H9 (cell line): ENCODE measurements around the gene PRADC1. TPM values are rescaled to one million over a fixed set of nuclear protein-coding genes. Genes with fewer than 3 reads are reported as not detected.

Source experiments
- DNase-seq: peaks from one replicate; pipeline ENCODE4 v3.0.0-alpha.2; 2017
- H2AFZ ChIP-seq: one replicate; pipeline ENCODE4 v1.6.1; 2013; ENCODE audit warnings: mild to moderate bottlenecking, low read length, control low read depth, moderate library complexity
- H2AK5ac ChIP-seq: 2 replicates; pipeline ENCODE4 v1.6.1; 2013; ENCODE audit warnings: low read length, control low read depth, mixed read lengths; ENCODE audit not compliant: insufficient read length
- H2BK120ac ChIP-seq: one replicate; pipeline ENCODE4 v1.6.1; 2013; ENCODE audit warnings: low read depth, mild to moderate bottlenecking, low read length, control low read depth, inconsistent platforms; ENCODE audit not compliant: poor library complexity, severe bottlenecking
- H2BK12ac ChIP-seq: 2 replicates; pipeline ENCODE4 v1.6.1; 2013; ENCODE audit warnings: low read length, control low read depth, mixed read lengths, low read depth; ENCODE audit not compliant: insufficient read length
- H2BK15ac ChIP-seq: 2 replicates; pipeline ENCODE4 v1.6.1; 2013; ENCODE audit warnings: low read depth, low read length, control low read depth
- H2BK20ac ChIP-seq: one replicate; pipeline ENCODE4 v1.6.1; 2013; ENCODE audit warnings: low read depth, mild to moderate bottlenecking, low read length, control low read depth, inconsistent platforms; ENCODE audit not compliant: poor library complexity, severe bottlenecking
- H2BK5ac ChIP-seq: 2 replicates; pipeline ENCODE4 v1.6.1; 2013; ENCODE audit warnings: low read length, control low read depth, mixed read lengths; ENCODE audit not compliant: insufficient read length
- H3K14ac ChIP-seq: 2 replicates; pipeline ENCODE4 v1.6.1; 2013; ENCODE audit warnings: low read length, control low read depth; ENCODE audit not compliant: insufficient read depth
- H3K18ac ChIP-seq: 2 replicates; pipeline ENCODE4 v1.6.1; 2013; ENCODE audit warnings: low read depth, mild to moderate bottlenecking, mixed read lengths, low read length, control low read depth; ENCODE audit not compliant: insufficient read length
- H3K23ac ChIP-seq: 2 replicates; pipeline ENCODE4 v1.6.1; 2013; ENCODE audit warnings: low read length, control low read depth, mixed read lengths, low read depth; ENCODE audit not compliant: insufficient read length
- H3K23me2 ChIP-seq: 2 replicates; pipeline ENCODE4 v1.6.1; 2013; ENCODE audit warnings: low read depth, mild to moderate bottlenecking, mixed read lengths, low read length, control low read depth; ENCODE audit not compliant: insufficient read length, poor library complexity, severe bottlenecking
- H3K27ac ChIP-seq: 2 replicates; pipeline ENCODE4 v1.5.1; 2013; ENCODE audit warnings: low read length, control low read depth, mixed read lengths, low read depth; ENCODE audit not compliant: insufficient read length
- H3K27me3 ChIP-seq: 2 replicates; pipeline ENCODE4 v1.6.1; 2013; ENCODE audit warnings: low read length, control low read depth, inconsistent platforms; ENCODE audit not compliant: insufficient read depth
- H3K4ac ChIP-seq: 2 replicates; pipeline ENCODE4 v1.6.1; 2013; ENCODE audit warnings: low read depth, mild to moderate bottlenecking, control low read depth, inconsistent platforms, low read length, moderate library complexity
- H3K4me1 ChIP-seq: 2 replicates; pipeline ENCODE4 v1.6.1; 2013; ENCODE audit warnings: low read length, control low read depth, inconsistent platforms; ENCODE audit not compliant: insufficient read depth
- H3K4me2 ChIP-seq: 2 replicates; pipeline ENCODE4 v1.6.1; 2013; ENCODE audit warnings: low read length, control low read depth, mixed read lengths; ENCODE audit not compliant: insufficient read length, insufficient read depth
- H3K56ac ChIP-seq: 2 replicates; pipeline ENCODE4 v1.6.1; 2013; ENCODE audit warnings: low read depth, mild to moderate bottlenecking, mixed read lengths, low read length, control low read depth; ENCODE audit not compliant: insufficient read length
- H3K79me1 ChIP-seq: 2 replicates; pipeline ENCODE4 v1.6.1; 2013; ENCODE audit warnings: low read depth, mild to moderate bottlenecking, moderate library complexity, low read length, control low read depth, inconsistent platforms; ENCODE audit not compliant: insufficient read depth, poor library complexity, severe bottlenecking
- H3K79me2 ChIP-seq: 2 replicates; pipeline ENCODE4 v1.6.1; 2013; ENCODE audit warnings: low read length, control low read depth, inconsistent platforms; ENCODE audit not compliant: insufficient read depth
- H3K9ac ChIP-seq: 2 replicates; pipeline ENCODE4 v1.6.1; 2013; ENCODE audit warnings: low read length, control low read depth, mixed read lengths; ENCODE audit not compliant: insufficient read length; ENCODE audit errors: extremely low read depth
- H3K9me3 ChIP-seq: one replicate; pipeline ENCODE4 v1.6.1; 2013; ENCODE audit warnings: low read depth, low read length, inconsistent platforms; ENCODE audit not compliant: control insufficient read depth
- H3T11ph ChIP-seq: one replicate; pipeline ENCODE4 v1.6.1; 2013; ENCODE audit warnings: mild to moderate bottlenecking, low read length, control low read depth, inconsistent platforms
- H4K20me1 ChIP-seq: one replicate; pipeline ENCODE4 v1.6.1; 2013; ENCODE audit not compliant: control insufficient read depth, insufficient read length, insufficient read depth
- H4K5ac ChIP-seq: 2 replicates; pipeline ENCODE4 v1.6.1; 2013; ENCODE audit warnings: low read depth, mild to moderate bottlenecking, mixed read lengths, low read length, control low read depth; ENCODE audit not compliant: insufficient read length
- H4K8ac ChIP-seq: replicated peaks from 2 replicates; pipeline ENCODE4 v1.6.1; 2013; ENCODE audit warnings: low read length, control low read depth, mixed read lengths, low read depth; ENCODE audit not compliant: insufficient read length
- H4K91ac ChIP-seq: 2 replicates; pipeline ENCODE4 v1.6.1; 2013; ENCODE audit warnings: low read depth, mild to moderate bottlenecking, moderate library complexity, mixed read lengths, low read length, control low read depth; ENCODE audit not compliant: insufficient read length
- H3K27ac Mint-ChIP-seq, 3 experiments: 2 replicates in 2 of 3; 3 replicates in 1 of 3; pipeline ENCODE4 v1.8.0; 2020 to 2021; ENCODE audit warnings: mixed read lengths in 3 of 3, mild to moderate bottlenecking in 1 of 3, moderate library complexity in 1 of 3
- H3K27me3 Mint-ChIP-seq: 2 replicates; pipeline ENCODE4 v1.8.0; 2021; ENCODE audit warnings: low read depth, mild to moderate bottlenecking, moderate library complexity, mixed read lengths
- H3K36me3 Mint-ChIP-seq, 3 experiments: 2 replicates in 2 of 3; 3 replicates in 1 of 3; pipeline ENCODE4 v1.8.0; 2020 to 2021; ENCODE audit warnings: low read depth in 3 of 3, mixed read lengths in 3 of 3; ENCODE audit not compliant: insufficient read depth in 1 of 3
- H3K4me1 Mint-ChIP-seq, 2 experiments: 2 replicates each; pipeline ENCODE4 v1.8.0; 2020; ENCODE audit warnings: mixed read lengths in 2 of 2
- H3K4me3 Mint-ChIP-seq, 2 experiments: 2 replicates in 1 of 2; 3 replicates in 1 of 2; pipeline ENCODE4 v1.8.0; 2020 to 2021; ENCODE audit warnings: mild to moderate bottlenecking in 2 of 2, mixed read lengths in 2 of 2, moderate library complexity in 1 of 2
- H3K9me3 Mint-ChIP-seq, 2 experiments: 2 replicates in 1 of 2; 3 replicates in 1 of 2; pipeline ENCODE4 v1.8.0; 2020; ENCODE audit warnings: mild to moderate bottlenecking in 2 of 2, mixed read lengths in 2 of 2, moderate library complexity in 1 of 2
- WGBS: extraction: QIAGEN DNeasy Blood & Tissue Kit; methylation state at CpG from one replicate; pipeline ENCODE4 v1.1.7; 2013; ENCODE audit warnings: missing lambda C conversion rate, low lambda C conversion rate, mixed read lengths; ENCODE audit not compliant: insufficient read length; ENCODE audit errors: extremely low coverage; 5-methylcytosine and 5-hydroxymethylcytosine counted together
- total RNA-seq: library from RNA; stranded (reverse); gene quantifications from 2 replicates; pipeline ENCODE4 v1.2.1, GENCODE V29; 2021
- TF ChIP-seq, protein P1 (sequence below): fragments of 200-600 bp; sonication (generic); conservative IDR thresholded peaks from 3 replicates; pipeline ENCODE4 v1.8.0; 2021; ENCODE audit warnings: antibody characterized with exemption, mild to moderate bottlenecking

The PRADC1 gene
- total RNA-seq, 1 experiment from 2014 or later: 9.6 TPM

DNA sequence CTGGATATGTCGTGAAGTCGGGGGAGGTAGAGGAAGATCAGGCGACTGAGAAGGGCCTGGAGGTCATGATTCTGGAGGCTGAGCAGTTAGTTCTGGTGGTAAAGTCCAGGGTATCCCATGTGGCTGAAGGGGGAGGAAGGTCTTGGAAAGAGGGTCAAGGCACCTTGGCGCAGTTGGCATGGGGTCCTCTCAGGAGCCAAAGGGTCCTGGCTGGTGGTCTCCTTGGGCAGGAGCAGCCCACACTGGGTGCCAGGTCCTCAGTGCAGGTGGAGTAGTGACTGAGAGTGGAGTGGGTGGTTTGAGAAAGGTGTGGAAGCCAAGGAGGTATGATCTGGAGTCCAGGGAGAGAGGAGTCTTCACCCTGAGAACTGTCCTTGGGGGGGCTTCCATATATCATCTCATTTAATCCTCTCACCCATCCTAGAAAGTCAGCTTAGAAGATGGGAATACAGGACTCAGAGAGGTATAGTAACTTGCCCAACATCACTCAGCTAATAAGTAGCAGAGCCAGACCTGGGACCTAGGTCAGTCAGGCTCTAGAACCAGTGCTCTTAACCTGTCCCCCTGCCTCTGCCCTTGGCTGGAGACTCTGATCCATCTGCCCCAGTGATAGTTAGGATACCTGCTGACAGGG is 26.8 kb upstream of the PRADC1 start:
- Histone ChIP-seq H3K27me3 (no peaks in the 10 kb centered on the region), H3K4me2 (no peak overlapping the region), H3K23me2 (no peaks in the 10 kb centered on the region), H4K20me1 (no peaks in the 10 kb centered on the region), H3K23ac (no peak overlapping the region), H3K79me1 (no peaks in the 10 kb centered on the region), H3K27ac (no peak overlapping the region), H2AK5ac (no peak overlapping the region), H3K14ac (no peak overlapping the region), H3K18ac (no peak overlapping the region), H2BK15ac (no peak overlapping the region), H2AFZ (no peak overlapping the region), H4K8ac (no peak overlapping the region), H3K56ac (no peak overlapping the region), H3K4ac (no peak overlapping the region), H3K79me2 (no peaks in the 10 kb centered on the region), H2BK12ac (no peak overlapping the region), H2BK120ac (no peak overlapping the region), H3T11ph (no peak overlapping the region), H3K9me3 (no peaks in the 10 kb centered on the region), H3K4me1 (no peaks in the 10 kb centered on the region), H2BK20ac (no peak overlapping the region), H3K9ac (no peak overlapping the region), H4K5ac (no peak overlapping the region), H4K91ac (no peak overlapping the region), H2BK5ac (no peak overlapping the region)
- Mint-ChIP-seq H3K27me3 (no peaks in the 10 kb centered on the region; the same call in 1 of the 2 replicates), H3K4me3 (peak overlapping the region in 1 of 2 experiments; percentile 8; a peak in 1 of 5 replicates), H3K9me3 (no peaks in the 10 kb centered on the region; a peak in 1 of 5 replicates), H3K4me1 (peaks cover 17 to 18% of the 10 kb centered on the region in 2 experiments), H3K36me3 (peaks cover 13 to 42% (median 26%) of the 10 kb centered on the region in 3 experiments; a peak in 6 of 7 replicates), H3K27ac (no peak overlapping the region)
- TF ChIP-seq, protein P1, sequence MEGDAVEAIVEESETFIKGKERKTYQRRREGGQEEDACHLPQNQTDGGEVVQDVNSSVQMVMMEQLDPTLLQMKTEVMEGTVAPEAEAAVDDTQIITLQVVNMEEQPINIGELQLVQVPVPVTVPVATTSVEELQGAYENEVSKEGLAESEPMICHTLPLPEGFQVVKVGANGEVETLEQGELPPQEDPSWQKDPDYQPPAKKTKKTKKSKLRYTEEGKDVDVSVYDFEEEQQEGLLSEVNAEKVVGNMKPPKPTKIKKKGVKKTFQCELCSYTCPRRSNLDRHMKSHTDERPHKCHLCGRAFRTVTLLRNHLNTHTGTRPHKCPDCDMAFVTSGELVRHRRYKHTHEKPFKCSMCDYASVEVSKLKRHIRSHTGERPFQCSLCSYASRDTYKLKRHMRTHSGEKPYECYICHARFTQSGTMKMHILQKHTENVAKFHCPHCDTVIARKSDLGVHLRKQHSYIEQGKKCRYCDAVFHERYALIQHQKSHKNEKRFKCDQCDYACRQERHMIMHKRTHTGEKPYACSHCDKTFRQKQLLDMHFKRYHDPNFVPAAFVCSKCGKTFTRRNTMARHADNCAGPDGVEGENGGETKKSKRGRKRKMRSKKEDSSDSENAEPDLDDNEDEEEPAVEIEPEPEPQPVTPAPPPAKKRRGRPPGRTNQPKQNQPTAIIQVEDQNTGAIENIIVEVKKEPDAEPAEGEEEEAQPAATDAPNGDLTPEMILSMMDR: no peak
- no peak for DNase-seq
- no CpG with 5 or more reads among the region's 4 CpGs for WGBS
